HUDEP-2 (cell line): Measurements from ENCODE around the gene PNLIPRP3.

ENCODE experiments used
- DNase-seq, 76 experiments: peaks; one replicate each; lab custom pipeline; 2025; ENCODE audit not compliant: unreplicated experiment in 76 of 76; lab: John Stamatoyannopoulos, UW

Gene PNLIPRP3

GRCh38 chr10:116490028-116490662, 62.5 kb downstream of the PNLIPRP3 start:
- peak in 3 of 76 experiments; percentile 0 to 23 (median 16) for DNase-seq

- DNase-seq, result no peak
Measured at GRCh38 chr10:116504786-116505185, 77.1 kb downstream of the PNLIPRP3 start.

- DNase-seq, result no peak
Measured at GRCh38 chr10:116510565-116510964, 82.9 kb downstream of the PNLIPRP3 start.

- DNase-seq, result no peak
Measured at GRCh38 chr10:116511365-116511764, 83.7 kb downstream of the PNLIPRP3 start.

DNA sequence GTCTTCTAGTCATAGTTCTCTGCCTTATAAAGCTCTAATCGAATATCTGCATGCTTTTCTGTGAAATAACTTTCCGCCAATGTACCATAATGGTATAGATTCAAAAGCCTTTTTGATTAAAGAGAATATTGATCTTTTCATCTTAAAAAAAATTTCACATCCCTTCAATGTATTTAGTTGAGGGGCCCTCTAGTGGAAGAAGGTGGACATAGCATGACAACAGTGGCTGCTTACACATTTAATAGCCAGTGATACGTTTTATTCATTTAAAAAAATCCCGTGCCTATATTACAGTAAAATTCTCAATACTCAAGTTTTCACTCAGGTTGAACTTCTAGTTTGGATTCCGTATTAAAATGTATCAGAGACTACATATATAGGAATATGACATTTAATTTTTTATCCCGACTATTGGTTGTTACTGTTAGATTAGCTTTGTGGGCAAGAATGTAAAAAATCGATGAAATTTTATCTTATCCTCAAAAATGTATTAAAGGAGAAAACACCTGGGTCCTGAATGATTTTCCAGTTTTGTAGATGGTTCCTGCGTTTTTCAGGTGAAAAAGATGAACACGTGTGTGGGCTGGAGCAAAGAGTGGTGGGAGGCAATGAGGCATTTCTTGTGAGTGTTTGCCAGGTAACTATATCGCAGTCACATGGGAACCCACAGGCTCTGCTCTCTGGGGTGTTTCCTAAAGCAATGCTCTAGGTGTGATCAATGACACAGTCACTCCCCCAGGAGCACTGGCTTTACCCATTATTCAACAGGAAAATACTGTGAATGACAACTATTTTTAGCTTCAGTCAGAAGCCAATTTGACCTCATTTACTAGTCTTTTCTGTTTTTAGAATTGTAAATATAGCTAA, 94.0 kb downstream of the PNLIPRP3 start:
- peak in 12 of 76 experiments; percentile 1 to 28 (median 6) for DNase-seq

GRCh38 chr10:116522803-116523381, 95.2 kb downstream of the PNLIPRP3 start:
- no peak for DNase-seq

DNA sequence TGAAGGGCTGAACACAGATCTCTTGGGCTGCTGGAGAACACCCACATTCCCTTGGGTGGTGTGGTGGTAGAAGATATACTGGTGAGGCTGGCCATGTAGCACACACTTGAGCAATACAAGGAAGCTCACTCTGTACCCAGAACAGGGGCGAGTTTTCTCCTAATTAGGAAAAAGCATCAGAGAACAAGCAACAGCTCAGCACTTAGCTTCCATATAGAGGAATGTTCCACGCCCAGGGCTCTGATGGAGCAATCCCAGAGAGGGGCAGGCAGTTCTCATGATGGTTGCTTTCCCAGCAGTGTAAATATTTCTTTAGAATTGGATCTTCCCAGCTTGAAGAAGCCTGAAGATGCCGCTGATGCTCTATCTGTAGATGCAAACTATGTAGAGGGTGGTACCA, 97.1 kb downstream of the PNLIPRP3 start:
- DNase-seq, result no peak

- no peak for DNase-seq
Measured at GRCh38 chr10:116526219-116526618, 98.6 kb downstream of the PNLIPRP3 start.
